H1 (cell line): Measurements from ENCODE around the gene RIBC2. TPM values are rescaled to one million over a fixed set of nuclear protein-coding genes. Genes with fewer than 3 reads are reported as not detected.

Experiments
- BCL11A ChIP-seq, 2 experiments: IDR thresholded peaks; one replicate each; pipeline ENCODE4 v1.6.1; 2011; ENCODE audit warnings: low read depth in 2 of 2, low read length in 2 of 2, mild to moderate bottlenecking in 2 of 2
- NRF1 ChIP-seq: IDR thresholded peaks from 2 replicates; pipeline ENCODE4 v1.6.1; 2011; ENCODE audit warnings: mild to moderate bottlenecking, low read depth, low read length, improper control_type of control experiment
- polyA plus RNA-seq, 7 experiments: library from polyadenylated mRNA; depleted of rRNA in 3 of 7; stranded (reverse) in 5 of 7; unstranded in 2 of 7; fragments of >200 nt in 5 of 7; fragments of 200-250 nt in 2 of 7; gene quantifications; 1 replicate in 5 of 7; 2 replicates in 1 of 7; 4 replicates in 1 of 7; pipeline versions ENCODE4 v1.2.1 to v1.2.3, GENCODE V29; 2011 to 2013; ENCODE audit warnings: missing spikeins in 2 of 7, mixed read lengths in 2 of 7
- total RNA-seq: library from RNA; stranded (reverse); fragmentation: NEBNext Ultra II Directional; extraction: Animal tissue kit (Norgen Biotek cat#: 25700); gene quantifications from 2 replicates; pipeline ENCODE4 v1.2.1, GENCODE V29; 2021

Gene RIBC2
- total and polyA plus RNA-seq, 2 of the 8 experiments (the other 6 are each of a cell fraction or from before 2014, with no cell fraction given), result 0.79 to 2.1 TPM

DNA sequence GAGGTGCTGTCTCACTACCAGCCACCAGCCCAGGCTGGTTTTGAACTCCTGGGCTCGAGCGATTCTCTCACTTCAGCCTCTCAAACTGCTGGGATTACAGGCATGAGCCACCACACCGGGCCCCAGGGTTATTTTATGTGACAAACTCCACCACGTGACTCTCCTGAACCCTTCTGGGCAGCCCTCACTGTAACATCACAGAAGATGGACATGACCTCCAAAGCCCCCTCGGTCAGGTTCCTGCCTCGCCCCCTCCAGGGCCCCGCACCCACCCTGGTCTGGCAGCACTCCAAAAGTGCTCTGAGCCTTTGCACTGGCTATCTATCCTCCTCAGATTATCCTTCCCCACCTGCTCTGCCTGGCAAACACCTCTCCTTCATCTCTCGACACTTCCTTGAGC lies 43.3 kb downstream of the RIBC2 start (continued):
- no peak for TF ChIP-seq NRF1
- TF ChIP-seq BCL11A (IDR thresholded peaks at IDR 0.05; ENCODE audit: low read depth in 2 of 2, low read length in 2 of 2), result no peak
